Measurements from ENCODE around the gene TPP1.

Gene TPP1

GRCh38 chr11:6576471-6577373 lies 42.5 kb downstream of the TPP1 start:
- no peaks in the 10 kb centered on the region for H3K4me1 ChIP-seq (ENCODE audit: low read length)
- H3K4me2 ChIP-seq (ENCODE audit: low read depth, low read length): no peak overlapping the region
- H3K27me3 ChIP-seq (replicated peaks; ENCODE audit: insufficient read depth, low read length): no peaks in the 10 kb centered on the region
- no peaks in the 10 kb centered on the region for H3K9me3 ChIP-seq (replicated peaks; ENCODE audit: insufficient read depth, low read length)
- no peaks in the 10 kb centered on the region for H4K20me1 ChIP-seq (ENCODE audit: insufficient read depth, low read length)
- no peak for DNase-seq
- H3F3A ChIP-seq (ENCODE audit: insufficient read depth, low read length): no peaks in the 10 kb centered on the region
- no peaks in the 10 kb centered on the region for H3K9me2 ChIP-seq (replicated peaks; ENCODE audit: insufficient read depth, low read length)
- H3K36me3 ChIP-seq (replicated peaks; ENCODE audit: insufficient read depth, low read length): no peaks in the 10 kb centered on the region
- H2AFZ ChIP-seq (ENCODE audit: low read length): no peak overlapping the region
- H3K79me2 ChIP-seq (ENCODE audit: low read length): peaks cover 7% of the 10 kb centered on the region; the same call in 1 of the 2 replicates
- no peak overlapping the region for H3K27ac ChIP-seq (ENCODE audit: low read length)
- H3K9ac ChIP-seq (ENCODE audit: low read length): no peak overlapping the region
- no peak overlapping the region for H3K4me3 ChIP-seq (ENCODE audit: low read length)
- no peak for TF ChIP-seq CTCF (IDR thresholded peaks at IDR 0.05; ENCODE audit: low read length)
- TF ChIP-seq EZH2 (optimal IDR thresholded peaks at IDR 0.05; ENCODE audit: low read depth, low read length): no peak
- TF ChIP-seq EZH2phosphoT487 (IDR thresholded peaks at IDR 0.05; ENCODE audit: low read length): no peak

DNA sequence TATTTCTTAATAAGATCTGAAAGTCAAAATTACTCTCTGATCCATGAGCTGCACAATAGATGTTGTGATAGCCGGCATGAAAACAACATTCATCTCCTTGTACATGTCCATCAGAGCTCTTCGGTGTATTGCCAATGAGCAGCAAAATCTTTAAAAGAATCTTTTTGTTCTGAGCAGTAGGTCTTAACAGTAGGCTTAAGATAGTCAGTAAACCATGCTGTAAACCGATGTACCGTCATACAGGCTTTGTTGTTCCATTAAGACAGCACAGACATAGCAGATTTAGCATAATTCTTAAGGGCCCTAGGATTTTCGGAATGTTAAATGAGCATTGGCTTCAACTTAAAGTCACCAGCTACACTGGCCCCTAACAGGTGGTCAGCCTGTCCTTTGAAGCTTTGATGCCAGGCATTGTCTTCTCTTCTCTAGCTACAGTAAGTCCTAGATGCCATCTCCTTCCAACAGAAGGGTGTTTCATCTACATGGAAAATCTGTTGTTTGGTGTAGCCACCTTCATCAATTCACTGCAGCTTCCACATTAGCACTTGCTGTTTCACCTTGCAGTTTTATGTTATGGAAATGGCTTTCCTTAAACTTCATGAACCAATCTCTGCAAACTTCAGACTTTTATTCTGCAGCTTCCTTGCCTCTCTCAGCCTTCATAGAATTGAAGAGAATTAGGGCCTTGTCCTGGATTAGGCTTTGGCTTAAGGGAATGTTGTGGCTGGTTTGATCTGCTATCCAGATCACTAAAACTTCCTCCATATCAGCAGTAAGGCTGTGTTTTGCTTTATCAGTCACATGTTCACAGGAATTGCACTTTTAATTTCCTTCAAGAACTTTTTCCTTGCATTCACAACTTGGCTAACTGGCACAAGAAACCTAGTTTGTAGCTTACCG lies 44.2 kb downstream of the TPP1 start:
- Histone ChIP-seq H3K4me1 (ENCODE audit: low read length) (no peaks in the 10 kb centered on the region), H4K20me1 (ENCODE audit: insufficient read depth, low read length) (no peaks in the 10 kb centered on the region), H3K9me3 (replicated peaks; ENCODE audit: insufficient read depth, low read length) (no peaks in the 10 kb centered on the region), H3K79me2 (ENCODE audit: low read length) (no peaks in the 10 kb centered on the region), H3K9me2 (replicated peaks; ENCODE audit: insufficient read depth, low read length) (no peaks in the 10 kb centered on the region), H3K27ac (ENCODE audit: low read length) (no peak overlapping the region), H3K4me3 (ENCODE audit: low read length) (no peak overlapping the region), H3K4me2 (ENCODE audit: low read depth, low read length) (no peak overlapping the region), H3K9ac (ENCODE audit: low read length) (no peak overlapping the region), H3K36me3 (replicated peaks; ENCODE audit: insufficient read depth, low read length) (no peaks in the 10 kb centered on the region), H3F3A (ENCODE audit: insufficient read depth, low read length) (no peaks in the 10 kb centered on the region), H2AFZ (ENCODE audit: low read length) (no peak overlapping the region), H3K27me3 (replicated peaks; ENCODE audit: insufficient read depth, low read length) (no peaks in the 10 kb centered on the region)
- no peak for DNase-seq
- TF ChIP-seq EZH2phosphoT487 (IDR thresholded peaks at IDR 0.05; ENCODE audit: low read length): no peak

- H3K4me2 ChIP-seq (ENCODE audit: low read depth, low read length): no peak overlapping the region
- H3K27me3 ChIP-seq (replicated peaks; ENCODE audit: insufficient read depth, low read length): no peaks in the 10 kb centered on the region
- TF ChIP-seq CTCF (IDR thresholded peaks at IDR 0.05; ENCODE audit: low read length): no peak
- no peak for TF ChIP-seq EZH2 (optimal IDR thresholded peaks at IDR 0.05; ENCODE audit: low read depth, low read length)
- TF ChIP-seq EZH2phosphoT487 (IDR thresholded peaks at IDR 0.05; ENCODE audit: low read length): no peak
- no peak overlapping the region for H2AFZ ChIP-seq (ENCODE audit: low read length)
- H3F3A ChIP-seq (ENCODE audit: insufficient read depth, low read length): no peaks in the 10 kb centered on the region
- H3K79me2 ChIP-seq (ENCODE audit: low read length): no peaks in the 10 kb centered on the region
- H3K4me1 ChIP-seq (ENCODE audit: low read length): 0 out of 2 replicates have a peak, but pooled peaks cover 9% of the 10 kb centered on the region
- no peak overlapping the region for H3K4me3 ChIP-seq (ENCODE audit: low read length)
- H3K27ac ChIP-seq (ENCODE audit: low read length): no peak overlapping the region
- no peaks in the 10 kb centered on the region for H3K36me3 ChIP-seq (replicated peaks; ENCODE audit: insufficient read depth, low read length)
- DNase-seq: no peak
- H3K9ac ChIP-seq (ENCODE audit: low read length): no peak overlapping the region
- H4K20me1 ChIP-seq (ENCODE audit: insufficient read depth, low read length): no peaks in the 10 kb centered on the region
- H3K9me3 ChIP-seq (replicated peaks; ENCODE audit: insufficient read depth, low read length): no peaks in the 10 kb centered on the region
- no peaks in the 10 kb centered on the region for H3K9me2 ChIP-seq (replicated peaks; ENCODE audit: insufficient read depth, low read length)
Observed at GRCh38 chr11:6572215-6572614, 47.0 kb downstream of the TPP1 start.
